G401.6 (cell line): ENCODE data around the gene ENPP4.
"Not testable (repeated sequence)": the region's sequence is repeated elsewhere in the genome, so short reads cannot be mapped to it uniquely, and the experiment has no call there.

Experiments used
- FAIRE-seq: peaks from 2 replicates; lab custom pipeline; 2012; peaks lifted over from hg19 to GRCh38; lab: Jason Lieb, UNC

ENPP4 gene

GRCh38 chr6:46129629-46130511 is at the start of gene ENPP4:
ENPP4 (plus strand) TSS chr6:46129989; CDS start chr6:46139584, 9,595 bp downstream.
- FAIRE-seq, result no peak

GRCh38 chr6:46080111-46080510 is 49.7 kb upstream of the ENPP4 start:
- no peak for FAIRE-seq

DNA sequence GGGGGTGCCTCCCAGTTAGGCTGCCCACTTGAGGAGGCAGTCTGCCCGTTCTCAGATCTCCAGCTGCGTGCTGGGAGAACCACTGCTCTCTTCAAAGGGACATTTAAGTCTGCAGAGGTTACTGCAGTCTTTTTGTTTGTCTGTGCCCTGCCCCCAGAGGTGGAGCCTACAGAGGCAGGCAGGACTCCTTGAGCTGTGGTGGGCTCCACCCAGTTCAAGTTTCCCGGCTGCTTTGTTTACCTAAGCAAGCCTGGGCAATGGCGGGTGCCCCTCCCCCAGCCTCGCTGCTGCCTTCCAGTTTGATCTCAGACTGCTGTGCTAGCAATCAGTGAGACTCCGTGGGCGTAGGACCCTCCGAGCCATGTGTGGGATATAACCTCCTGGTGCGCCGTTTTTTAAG is 44.1 kb upstream of the ENPP4 start:
- not testable (repeated sequence) for FAIRE-seq

- peak; percentile 87 for FAIRE-seq
Measured at GRCh38 chr6:46090115-46091079, 39.4 kb upstream of the ENPP4 start.

DNA sequence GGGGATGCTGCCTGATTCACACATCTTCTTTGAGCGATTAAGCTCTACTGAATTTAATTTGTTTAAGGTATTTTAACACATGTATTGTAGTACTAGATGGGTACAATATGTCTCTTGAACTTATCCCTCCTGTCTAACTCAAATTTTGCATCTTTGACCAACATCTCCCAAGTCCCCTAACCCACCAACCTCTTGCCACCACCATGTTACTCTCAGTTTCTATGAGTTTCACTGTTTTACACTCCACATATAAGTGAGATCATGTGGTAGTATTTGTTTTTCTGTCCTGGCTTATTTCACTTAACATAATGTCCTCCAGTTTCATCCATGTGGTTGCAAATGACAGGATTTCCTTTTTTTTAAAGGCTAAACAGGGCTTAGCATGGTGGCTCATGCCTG is 38.7 kb upstream of the ENPP4 start:
- no peak for FAIRE-seq

DNA sequence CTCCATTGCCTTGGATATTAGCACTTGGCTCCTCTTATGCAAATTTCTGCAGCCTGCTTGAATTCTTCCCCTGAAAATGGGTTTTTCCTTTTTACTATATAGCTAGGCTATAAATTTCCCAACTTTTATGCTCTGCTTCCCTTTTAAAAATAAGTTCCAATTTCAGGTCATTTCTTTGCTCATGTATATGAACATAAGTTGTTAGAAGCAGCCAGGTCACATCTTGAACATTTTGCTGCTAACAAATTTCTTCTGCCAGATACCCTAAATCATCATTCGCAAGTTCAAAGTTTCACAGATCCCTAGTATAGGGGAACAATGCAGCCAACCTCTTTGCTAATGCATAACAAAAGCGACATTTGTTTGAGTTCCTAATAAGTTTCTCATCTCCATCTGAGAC is 34.5 kb upstream of the ENPP4 start:
- no peak for FAIRE-seq

GRCh38 chr6:46097366-46097765 is 32.4 kb upstream of the ENPP4 start:
- FAIRE-seq, result no peak

DNA sequence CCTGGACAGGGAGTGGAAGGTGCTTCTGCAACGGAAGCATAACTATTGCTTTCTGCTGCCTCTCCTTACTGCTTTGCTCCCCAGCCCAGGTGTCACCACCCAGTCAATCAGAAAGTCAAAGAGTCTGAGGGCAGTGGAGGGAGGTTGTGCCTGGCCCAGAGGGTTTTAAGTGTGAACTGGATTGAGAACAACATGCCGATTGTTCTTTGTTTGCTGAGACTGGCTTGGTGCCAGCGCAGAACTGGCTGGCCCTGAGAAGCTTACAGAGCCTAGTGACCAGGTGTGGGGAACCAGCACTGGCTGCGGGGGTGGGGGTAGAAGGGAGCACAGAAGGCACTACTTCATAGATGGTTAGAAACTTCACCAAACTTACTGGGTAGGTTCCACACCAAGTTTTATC is 31.1 kb upstream of the ENPP4 start:
- FAIRE-seq, result no peak

DNA sequence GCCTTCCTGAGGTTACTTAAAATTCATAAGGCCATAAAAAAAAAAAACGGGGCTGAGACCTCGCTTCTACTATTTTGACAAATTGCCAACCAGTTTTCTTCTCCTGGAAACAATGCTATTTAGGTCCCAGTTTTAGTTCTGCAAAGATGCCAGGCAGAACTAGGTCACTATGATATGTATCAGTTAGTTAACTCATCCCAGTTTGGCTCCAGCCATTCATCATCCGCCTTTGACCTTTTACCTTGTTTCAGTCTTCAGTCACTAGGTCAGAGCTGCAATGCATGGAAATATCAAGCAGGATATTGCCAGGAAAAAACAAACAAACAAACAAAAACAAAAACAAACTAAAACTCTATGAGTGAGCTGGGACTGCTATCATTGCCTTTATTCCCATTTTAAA is 29.8 kb upstream of the ENPP4 start:
- FAIRE-seq, result no peak

GRCh38 chr6:46102123-46102522 is 27.7 kb upstream of the ENPP4 start:
- FAIRE-seq, result no peak

GRCh38 chr6:46103441-46104115 is 26.2 kb upstream of the ENPP4 start:
- FAIRE-seq, result no peak

DNA sequence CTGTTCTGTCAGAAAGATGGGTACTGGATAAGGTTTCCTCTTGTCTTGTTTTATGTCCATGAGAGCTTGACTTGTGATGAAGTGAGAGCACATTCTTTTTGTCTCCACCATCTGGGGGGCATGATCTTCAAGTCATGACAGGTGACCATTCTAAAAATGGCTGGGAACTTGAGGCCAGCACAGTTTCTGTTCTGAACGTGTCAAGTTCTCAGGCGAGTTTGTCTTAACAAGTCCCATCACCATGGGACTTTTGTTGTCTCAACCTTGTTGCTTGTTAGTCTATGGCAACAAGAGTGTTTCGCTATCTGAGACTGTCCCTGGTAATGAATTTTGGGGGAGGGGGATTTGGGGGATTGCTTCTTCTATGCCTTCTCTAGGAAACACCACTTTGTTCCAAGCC is 25.6 kb upstream of the ENPP4 start:
- no peak for FAIRE-seq

DNA sequence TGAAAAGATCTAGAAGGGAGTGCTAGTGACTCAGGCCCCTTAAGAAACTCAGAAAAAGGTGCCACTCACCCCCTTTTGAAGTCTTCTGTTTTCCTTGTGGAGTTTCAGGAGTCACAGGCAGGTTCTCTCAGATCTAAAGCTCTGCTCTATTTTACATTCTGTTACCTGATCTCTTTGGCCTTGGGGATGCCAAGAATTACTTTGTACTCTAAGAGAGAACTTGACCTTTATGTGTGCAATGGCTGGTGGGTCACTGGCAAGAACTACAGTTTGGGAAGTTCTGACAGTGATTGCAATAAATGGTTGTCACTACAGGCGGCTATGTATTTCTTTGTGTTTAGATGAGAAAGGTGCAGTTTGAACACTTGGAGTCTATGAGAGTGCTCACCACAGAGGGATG is 24.2 kb upstream of the ENPP4 start:
- FAIRE-seq, result no peak

GRCh38 chr6:46113370-46113769 is 16.4 kb upstream of the ENPP4 start:
- no peak for FAIRE-seq

- no peak for FAIRE-seq
Measured at GRCh38 chr6:46115634-46116033, 14.2 kb upstream of the ENPP4 start.

DNA sequence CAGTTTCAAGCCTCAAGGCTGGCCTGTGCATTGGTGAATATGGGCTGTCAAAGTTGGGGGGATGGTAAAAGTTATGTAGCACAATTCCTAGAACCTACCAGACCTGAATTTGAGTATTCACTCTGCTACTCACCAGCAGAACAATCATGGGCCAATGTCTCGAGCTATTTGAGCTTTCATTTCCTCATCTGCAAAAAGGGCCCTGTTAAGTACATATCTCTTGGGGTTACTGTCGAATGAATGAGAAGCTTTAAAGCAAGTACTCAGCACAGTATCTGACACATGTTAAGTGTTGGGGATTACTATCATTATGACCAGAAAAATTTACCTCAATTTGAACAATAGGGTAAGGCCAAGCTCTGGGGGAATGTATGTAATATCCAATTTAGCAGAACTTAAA is 13.5 kb upstream of the ENPP4 start:
- FAIRE-seq, result no peak

GRCh38 chr6:46118157-46118556 is 11.6 kb upstream of the ENPP4 start:
- FAIRE-seq, result no peak

- no peak for FAIRE-seq
Measured at GRCh38 chr6:46118836-46119235, 11.0 kb upstream of the ENPP4 start.

DNA sequence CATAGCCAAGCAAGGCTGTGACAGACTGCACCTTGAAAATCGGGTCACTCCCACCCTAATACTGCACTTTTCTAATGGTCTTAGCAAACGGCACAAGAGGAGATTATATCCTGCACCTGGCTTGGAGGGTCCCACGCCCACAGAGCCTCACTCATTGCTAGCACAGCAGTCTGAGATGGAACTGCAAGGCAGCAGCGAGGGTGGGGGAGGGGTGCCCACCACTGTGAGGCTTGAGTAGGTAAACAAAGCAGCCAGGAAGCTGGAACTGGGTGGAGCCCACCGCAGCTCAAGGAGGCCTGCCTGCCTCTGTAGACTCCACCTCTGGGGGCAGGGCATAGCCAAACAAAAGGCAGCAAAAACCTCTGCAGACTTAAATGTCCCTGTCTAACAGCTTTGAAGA is 10.1 kb upstream of the ENPP4 start:
- FAIRE-seq, result not testable (repeated sequence)

DNA sequence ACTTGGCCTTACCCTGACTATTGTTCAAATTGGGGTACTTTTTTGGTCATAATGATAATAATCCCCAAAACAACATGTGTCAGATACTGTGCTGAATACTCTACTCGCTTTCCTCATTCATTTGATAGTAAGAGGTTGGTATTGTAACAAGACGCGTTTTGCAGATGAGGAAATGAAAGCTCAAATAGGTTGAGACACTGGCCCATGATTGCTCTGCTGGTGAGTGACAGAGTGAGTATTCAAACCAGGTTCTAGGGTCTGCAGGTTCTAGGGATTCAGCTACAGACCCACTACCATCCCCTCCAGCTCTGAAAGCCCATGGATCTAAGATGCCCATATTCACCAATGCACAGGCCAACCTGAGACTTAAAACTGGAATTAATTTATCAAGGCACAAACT is 1.3 kb upstream of the ENPP4 start:
- FAIRE-seq, result no peak

- FAIRE-seq, result no peak
Measured at GRCh38 chr6:46129291-46129628, 529 bp upstream of the ENPP4 start.

GRCh38 chr6:46130666-46131065 is 877 bp downstream of the ENPP4 start:
- no peak for FAIRE-seq

DNA sequence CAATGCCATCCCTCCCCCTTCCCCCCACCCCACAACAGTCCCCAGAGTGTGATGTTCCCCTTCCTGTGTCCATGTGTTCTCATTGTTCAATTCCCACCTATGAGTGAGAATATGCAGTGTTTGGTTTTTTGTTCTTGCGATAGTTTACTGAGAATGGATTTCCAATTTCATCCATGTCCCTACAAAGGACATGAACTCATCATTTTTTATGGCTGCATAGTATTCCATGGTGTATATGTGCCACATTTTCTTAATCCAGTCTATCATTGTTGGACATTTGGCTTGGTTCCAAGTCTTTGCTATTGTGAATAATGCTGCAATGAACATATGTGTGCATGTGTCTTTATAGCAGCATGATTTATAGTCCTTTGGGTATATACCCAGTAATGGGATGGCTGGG is 1.5 kb downstream of the ENPP4 start:
- not testable (repeated sequence) for FAIRE-seq
